Stimulated activated CD8-positive, alpha-beta memory T cell treated with anti-CD3 and anti-CD28 coated beads, Interleukin-12 subunit alpha, Interleukin-12 subunit beta, amount 100 ng/mL, for 24 hours (primary cell): Measurements from ENCODE around the gene CMBL.
"Not testable (repeated sequence)": the region's sequence is repeated elsewhere in the genome, so short reads cannot be mapped to it uniquely, and the experiment has no call there.

Source experiments
- DNase-seq: peaks from one replicate; pipeline ENCODE4 v3.0.0-alpha.2; 2020; ENCODE audit errors: extremely low read depth

Gene CMBL

GRCh38 chr5:10333154-10334006 is 25.7 kb upstream of the CMBL start:
- DNase-seq, result no peak

- DNase-seq, result no peak
Measured at GRCh38 chr5:10332301-10332700, 24.6 kb upstream of the CMBL start.

GRCh38 chr5:10331341-10331796 is 23.7 kb upstream of the CMBL start:
- DNase-seq, result no peak

- DNase-seq, result no peak
Measured at GRCh38 chr5:10330511-10331230, 23.0 kb upstream of the CMBL start.

GRCh38 chr5:10329820-10330481 is 22.2 kb upstream of the CMBL start:
- no peak for DNase-seq

- no peak for DNase-seq
Measured at GRCh38 chr5:10329446-10329819, 21.7 kb upstream of the CMBL start.

GRCh38 chr5:10328323-10328722 is 20.6 kb upstream of the CMBL start:
- DNase-seq, result no peak

- no peak for DNase-seq
Measured at GRCh38 chr5:10324518-10325370, 17.0 kb upstream of the CMBL start.

GRCh38 chr5:10323588-10324488 is 16.1 kb upstream of the CMBL start:
- DNase-seq, result no peak

GRCh38 chr5:10321882-10322281 is 14.2 kb upstream of the CMBL start:
- no peak for DNase-seq

- DNase-seq, result no peak
Measured at GRCh38 chr5:10320793-10321192, 13.1 kb upstream of the CMBL start.

- DNase-seq, result no peak
Measured at GRCh38 chr5:10319202-10319851, 11.6 kb upstream of the CMBL start.

GRCh38 chr5:10317825-10318682 is 10.4 kb upstream of the CMBL start:
- no peak for DNase-seq

- DNase-seq, result no peak
Measured at GRCh38 chr5:10315824-10316509, 8.3 kb upstream of the CMBL start.

GRCh38 chr5:10315201-10315600 is 7.5 kb upstream of the CMBL start:
- no peak for DNase-seq

- DNase-seq, result no peak
Measured at GRCh38 chr5:10311595-10312425, 4.1 kb upstream of the CMBL start.

- DNase-seq, result not testable (repeated sequence)
Measured at GRCh38 chr5:10310835-10311570, 3.3 kb upstream of the CMBL start.
